OCI-LY7 (cell line): Measurements from ENCODE around the gene HYKK.

Source experiments
- EZH2phosphoT487 ChIP-seq: fragments of 200-600 bp; sonication (generic); IDR thresholded peaks from 2 replicates; pipeline ENCODE4 v1.6.1; 2018; ENCODE audit warnings: low read depth, borderline replicate concordance, mild to moderate bottlenecking, mixed run types, antibody characterized with exemption, low read length, moderate library complexity, mixed read lengths
- TF ChIP-seq, protein P1 (sequence below): fragments of 200-600 bp; sonication (generic); conservative IDR thresholded peaks from 2 replicates; pipeline ENCODE4 v1.5.1; 2014; ENCODE audit warnings: mild to moderate bottlenecking, antibody characterized with exemption, low read length, moderate library complexity, mixed read lengths

GRCh38 chr15:78461171-78461888 is 46.0 kb upstream of the HYKK start:
- TF ChIP-seq, protein P1, sequence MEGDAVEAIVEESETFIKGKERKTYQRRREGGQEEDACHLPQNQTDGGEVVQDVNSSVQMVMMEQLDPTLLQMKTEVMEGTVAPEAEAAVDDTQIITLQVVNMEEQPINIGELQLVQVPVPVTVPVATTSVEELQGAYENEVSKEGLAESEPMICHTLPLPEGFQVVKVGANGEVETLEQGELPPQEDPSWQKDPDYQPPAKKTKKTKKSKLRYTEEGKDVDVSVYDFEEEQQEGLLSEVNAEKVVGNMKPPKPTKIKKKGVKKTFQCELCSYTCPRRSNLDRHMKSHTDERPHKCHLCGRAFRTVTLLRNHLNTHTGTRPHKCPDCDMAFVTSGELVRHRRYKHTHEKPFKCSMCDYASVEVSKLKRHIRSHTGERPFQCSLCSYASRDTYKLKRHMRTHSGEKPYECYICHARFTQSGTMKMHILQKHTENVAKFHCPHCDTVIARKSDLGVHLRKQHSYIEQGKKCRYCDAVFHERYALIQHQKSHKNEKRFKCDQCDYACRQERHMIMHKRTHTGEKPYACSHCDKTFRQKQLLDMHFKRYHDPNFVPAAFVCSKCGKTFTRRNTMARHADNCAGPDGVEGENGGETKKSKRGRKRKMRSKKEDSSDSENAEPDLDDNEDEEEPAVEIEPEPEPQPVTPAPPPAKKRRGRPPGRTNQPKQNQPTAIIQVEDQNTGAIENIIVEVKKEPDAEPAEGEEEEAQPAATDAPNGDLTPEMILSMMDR = no peak
- no peak for TF ChIP-seq EZH2phosphoT487
